Measurements from ENCODE around the gene ARID5B. TPM values are rescaled to one million over a fixed set of nuclear protein-coding genes. Genes with fewer than 3 reads are reported as not detected.

ARID5B gene
- total RNA-seq, 1 donor from 2014 or later, result 22.8 TPM

- no peak for DNase-seq (ENCODE audit: low read depth)
- no peak overlapping the region for H3K4me3 ChIP-seq (ENCODE audit: low read depth, low read length)
- TF ChIP-seq CTCF (conservative IDR thresholded peaks at IDR 0.05; ENCODE audit: low read depth, low read length), result no peak
Measured at GRCh38 chr10:61963669-61964058, 62.2 kb downstream of the ARID5B start.

DNA sequence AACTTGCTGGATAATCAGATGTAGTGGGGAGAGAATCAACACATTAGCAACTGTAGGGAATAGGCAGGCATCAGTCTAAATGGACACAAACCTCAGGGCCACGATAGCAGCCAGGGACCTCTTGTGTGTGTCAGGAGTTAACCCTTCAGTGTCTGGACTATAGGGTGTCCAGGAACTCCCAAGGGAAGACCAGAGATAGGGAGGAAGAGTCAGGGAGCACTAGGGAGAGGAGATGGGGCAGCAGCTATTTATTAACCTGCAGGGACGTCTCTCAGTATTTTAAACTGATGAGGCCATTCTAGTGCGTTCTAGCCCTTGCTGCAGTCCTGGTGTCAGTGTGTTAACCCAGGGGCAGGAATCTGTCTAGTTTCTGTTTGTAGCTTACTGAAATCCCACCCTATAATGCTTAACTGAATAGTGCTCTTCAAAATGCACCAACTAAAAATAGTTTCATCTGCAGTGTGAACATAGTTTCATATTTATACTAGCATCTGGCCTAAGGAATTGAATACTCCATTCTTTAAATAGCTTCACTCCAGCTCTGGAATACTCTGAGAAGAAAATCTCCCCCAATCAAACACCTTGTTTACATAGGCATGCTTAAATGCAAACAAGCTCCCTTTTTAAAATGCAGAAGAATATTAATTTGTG is 62.7 kb downstream of the ARID5B start:
- H3K4me3 ChIP-seq (ENCODE audit: low read depth, low read length), result no peak overlapping the region
- no peak for DNase-seq (ENCODE audit: low read depth)
- TF ChIP-seq CTCF (conservative IDR thresholded peaks at IDR 0.05; ENCODE audit: low read depth, low read length), result no peak

DNA sequence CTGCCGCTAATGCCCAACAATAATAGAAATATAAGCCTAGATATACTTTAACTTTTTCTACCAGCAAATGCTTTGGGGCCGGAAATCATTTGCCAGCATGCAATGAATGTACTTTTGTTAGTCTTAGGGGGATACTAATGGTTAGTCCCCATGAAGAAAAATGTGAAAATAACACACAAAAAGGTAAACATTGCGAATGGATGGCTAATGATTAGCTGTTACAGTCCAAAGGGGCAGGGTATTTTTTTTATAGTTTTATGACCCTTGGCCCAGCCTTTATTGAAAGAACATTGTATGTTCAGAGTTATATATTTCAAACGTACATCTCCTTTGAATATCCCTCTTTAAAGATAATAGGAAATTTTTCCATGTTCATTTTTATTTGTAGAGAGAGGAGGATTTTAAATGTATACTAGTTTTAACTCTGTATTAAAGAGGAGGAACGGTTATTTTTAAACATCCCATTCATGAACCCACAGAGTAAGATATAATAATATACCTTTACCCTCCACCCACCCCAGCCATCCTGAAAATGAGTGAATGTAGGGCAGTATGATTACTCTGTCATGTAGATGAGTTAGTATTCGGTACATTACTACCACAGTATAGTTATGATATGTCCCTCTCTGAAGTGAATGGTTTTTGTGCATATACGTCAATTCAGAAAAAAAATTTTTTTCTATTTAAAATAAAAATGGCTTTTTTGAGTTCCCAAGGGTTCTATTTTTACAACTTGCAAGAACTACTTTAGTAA is 63.6 kb downstream of the ARID5B start:
- no peak overlapping the region for H3K4me3 ChIP-seq (ENCODE audit: low read depth, low read length)
- DNase-seq (ENCODE audit: low read depth), result no peak
- no peak for TF ChIP-seq CTCF (conservative IDR thresholded peaks at IDR 0.05; ENCODE audit: low read depth, low read length)

DNA sequence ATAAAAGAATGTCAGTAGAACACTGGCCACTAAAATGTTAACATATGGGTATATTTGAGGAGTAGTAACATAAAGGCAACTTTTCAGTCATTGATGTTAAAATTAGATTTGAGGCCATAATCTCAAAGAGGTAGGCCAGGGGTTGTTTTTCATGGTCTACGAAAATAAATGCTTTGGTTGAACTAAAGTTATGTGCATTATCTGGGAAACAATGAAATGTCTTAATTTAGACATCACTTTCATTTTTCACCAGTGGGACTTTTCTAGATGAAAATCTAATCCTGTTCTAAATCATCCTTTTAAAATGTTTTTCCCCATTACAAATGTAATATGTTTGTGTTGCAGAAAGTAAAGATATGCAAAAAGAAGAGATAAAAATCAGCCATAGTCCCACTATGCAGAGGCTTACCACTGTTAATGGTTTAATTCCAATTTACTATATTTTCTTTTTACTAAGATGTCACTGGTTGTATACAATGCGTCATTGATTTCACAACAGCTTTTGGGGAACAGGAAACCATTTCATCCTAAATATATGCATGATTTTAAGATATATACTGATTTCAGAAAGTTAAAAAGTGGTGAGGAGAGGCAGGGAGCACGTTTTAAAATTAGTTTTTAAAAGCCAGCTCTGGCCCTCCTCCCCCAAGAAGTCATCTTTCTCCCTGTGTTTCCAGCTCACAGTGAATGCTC is 64.3 kb downstream of the ARID5B start:
- DNase-seq (ENCODE audit: low read depth), result no peak
- H3K4me3 ChIP-seq (ENCODE audit: low read depth, low read length), result no peak overlapping the region
- TF ChIP-seq CTCF (conservative IDR thresholded peaks at IDR 0.05; ENCODE audit: low read depth, low read length), result no peak

- no peak overlapping the region for H3K4me3 ChIP-seq (ENCODE audit: low read depth, low read length)
- no peak for DNase-seq (ENCODE audit: low read depth)
- TF ChIP-seq CTCF (conservative IDR thresholded peaks at IDR 0.05; ENCODE audit: low read depth, low read length), result no peak
Measured at GRCh38 chr10:61967298-61967697, 65.8 kb downstream of the ARID5B start.

DNA sequence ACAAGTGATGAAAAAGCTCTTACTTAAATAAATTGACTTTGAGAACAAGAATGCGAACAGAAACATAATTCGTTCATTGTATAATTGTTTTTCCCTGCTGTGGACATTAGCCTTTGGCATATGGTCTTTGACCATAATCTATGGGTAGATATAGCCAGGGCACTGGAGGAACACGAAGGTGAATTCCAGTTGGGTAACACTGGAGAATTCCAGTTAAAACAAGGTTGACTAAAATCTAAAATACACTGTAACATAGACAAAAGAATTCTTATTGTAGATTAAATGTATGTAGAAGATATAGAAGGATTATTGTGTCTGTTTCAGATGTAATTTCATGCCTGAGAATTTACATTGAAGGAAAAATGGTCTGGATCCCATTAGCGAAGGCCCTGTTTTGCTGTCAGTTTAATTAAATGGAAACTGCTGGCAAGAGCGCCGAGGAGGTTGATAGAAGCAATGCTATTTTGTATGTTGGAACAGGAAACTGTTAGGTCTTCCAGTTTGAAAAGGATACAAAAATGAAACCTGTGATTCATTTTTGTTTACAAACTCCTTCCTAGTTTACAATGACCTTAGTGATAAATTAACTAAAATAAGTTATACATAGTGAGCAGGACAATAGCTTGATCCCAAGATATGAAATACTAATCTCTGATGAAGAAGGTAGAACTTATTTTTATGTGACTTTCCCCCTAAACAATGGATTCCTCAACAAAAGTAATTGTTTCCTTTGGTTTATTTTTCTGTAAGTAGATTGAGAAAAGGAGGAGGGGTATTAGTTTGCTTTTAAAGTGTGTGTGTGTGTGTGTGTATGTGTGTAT is 68.9 kb downstream of the ARID5B start:
- no peak for DNase-seq (ENCODE audit: low read depth)
- TF ChIP-seq CTCF (conservative IDR thresholded peaks at IDR 0.05; ENCODE audit: low read depth, low read length), result no peak
- H3K4me3 ChIP-seq (ENCODE audit: low read depth, low read length), result no peak overlapping the region
